PC-3 (cell line): ENCODE measurements around the gene UGT2B10. TPM values are rescaled to one million over a fixed set of nuclear protein-coding genes. Genes with fewer than 3 reads are reported as not detected.
"Not testable (repeated sequence)": the region's sequence is repeated elsewhere in the genome, so short reads cannot be mapped to it uniquely, and the experiment has no call there.

Experiments
- ATAC-seq: fragments of 200-7000 bp; cut with Tn5 transposase; 2 replicates; pipeline ENCODE4 v1.9.1; 2020; ENCODE audit warnings: mild to moderate bottlenecking, moderate library complexity
- BruUV-seq: library from RNA; stranded (reverse); fragments of 400-500 nt; replicated peaks from 2 replicates; lab custom pipeline; 2021; lab: Mats Ljungman, UMichigan
- CTCF ChIA-PET: fragments of 300-600 bp; sonication (Branson Sonifier 250); formaldehyde crosslinking; loops from one replicate; lab custom pipeline; 2022; ENCODE audit warnings: antibody characterized with exemption; lab: Charles Lee
- POLR2A ChIA-PET: fragments of 300-600 bp; sonication (Branson Sonifier 250); formaldehyde crosslinking; loops from one replicate; lab custom pipeline; 2022; ENCODE audit warnings: antibody characterized with exemption; ENCODE audit not compliant: unreplicated experiment; lab: Charles Lee
- DNase-seq: peaks from one replicate; pipeline ENCODE4 v3.0.0-alpha.2; 2015
- H2AFZ ChIP-seq: fragments of 300-600 bp; sonication (generic); 2 replicates; pipeline ENCODE4 v1.6.0; 2016; ENCODE audit warnings: antibody characterized with exemption, low read length
- H3F3A ChIP-seq: fragments of 300-600 bp; sonication (generic); one replicate; pipeline ENCODE4 v1.6.0; 2017; ENCODE audit warnings: antibody characterized with exemption, low read length, control low read depth, mild to moderate bottlenecking; ENCODE audit not compliant: unreplicated experiment
- H3K27ac ChIP-seq: fragments of 300-600 bp; sonication (generic); 2 replicates; pipeline ENCODE4 v1.5.1; 2016; ENCODE audit warnings: mild to moderate bottlenecking, low read length
- H3K27me3 ChIP-seq: fragments of 300-600 bp; sonication (generic); 2 replicates; pipeline ENCODE4 v1.6.1; 2016; ENCODE audit warnings: low read length, mixed read lengths
- H3K36me3 ChIP-seq: fragments of 300-600 bp; sonication (generic); 2 replicates; pipeline ENCODE4 v1.6.1; 2016; ENCODE audit warnings: low read depth, mixed run types, low read length, mixed read lengths
- H3K4me1 ChIP-seq: fragments of 300-600 bp; sonication (generic); 2 replicates; pipeline ENCODE4 v1.5.1; 2016; ENCODE audit warnings: low read length; ENCODE audit not compliant: insufficient read depth
- H3K4me2 ChIP-seq: fragments of 300-600 bp; sonication (generic); 2 replicates; pipeline ENCODE4 v1.6.0; 2016; ENCODE audit warnings: low read length
- H3K4me3 ChIP-seq: fragments of 300-600 bp; sonication (generic); 2 replicates; pipeline ENCODE4 v1.5.1; 2016; ENCODE audit warnings: mild to moderate bottlenecking, low read length, mixed read lengths
- H3K79me2 ChIP-seq: fragments of 300-600 bp; sonication (generic); 2 replicates; pipeline ENCODE4 v1.6.1; 2017; ENCODE audit warnings: low read length, mixed read lengths
- H3K9ac ChIP-seq: fragments of 300-600 bp; sonication (generic); 2 replicates; pipeline ENCODE4 v1.6.0; 2016; ENCODE audit warnings: mild to moderate bottlenecking, low read length
- H3K9me2 ChIP-seq: fragments of 300-600 bp; sonication (generic); replicated peaks from 2 replicates; pipeline ENCODE4 v1.6.1; 2016; ENCODE audit warnings: mixed run types, low read length, mixed read lengths
- H3K9me3 ChIP-seq: fragments of 300-600 bp; sonication (generic); 2 replicates; pipeline ENCODE4 v1.6.1; 2016; ENCODE audit warnings: low read length, mixed read lengths
- H4K20me1 ChIP-seq: fragments of 300-600 bp; sonication (generic); 2 replicates; pipeline ENCODE4 v1.6.1; 2016; ENCODE audit warnings: low read length, mixed read lengths
- EZH2 ChIP-seq: fragments of 300-600 bp; sonication (generic); IDR thresholded peaks from one replicate; pipeline ENCODE4 v1.6.1; 2017; ENCODE audit warnings: antibody characterized with exemption, mild to moderate bottlenecking, low read length; ENCODE audit not compliant: unreplicated experiment
- EZH2phosphoT487 ChIP-seq: fragments of 300-600 bp; sonication (generic); IDR thresholded peaks from 2 replicates; pipeline ENCODE4 v1.6.1; 2018; ENCODE audit warnings: mild to moderate bottlenecking, antibody characterized with exemption, low read length, borderline replicate concordance
- intact Hi-C: fragments of 100-400 bp; cut with micrococcal nuclease; formaldehyde crosslinking; loops from 2 replicates; pipeline ENCODE4 v1.9.0; 2023
- total RNA-seq: library from RNA; depleted of rRNA; stranded (reverse); fragments of >200 nt; gene quantifications from 2 replicates; pipeline ENCODE4 v1.2.3, GENCODE V29; 2014
- TF ChIP-seq, protein P1 (sequence below): fragments of 300-600 bp; sonication (generic); conservative IDR thresholded peaks from 2 replicates; pipeline ENCODE4 v1.5.1; 2017; ENCODE audit warnings: antibody characterized with exemption, low read depth, mild to moderate bottlenecking, low read length

The UGT2B10 gene
- total RNA-seq, 1 experiment from 2014 or later: not detected

- no peak overlapping the region for H3K4me3 ChIP-seq
- H3K79me2 ChIP-seq: no peaks in the 10 kb centered on the region
- no peak for TF ChIP-seq EZH2
- no peak for TF ChIP-seq EZH2phosphoT487
- H3K36me3 ChIP-seq: no peaks in the 10 kb centered on the region
- H2AFZ ChIP-seq: no peak overlapping the region
- CTCF ChIA-PET: no interaction called here
- H3K4me2 ChIP-seq: no peak overlapping the region
- POLR2A ChIA-PET: no interaction called here
- no peak for ATAC-seq
- H3F3A ChIP-seq: no peaks in the 10 kb centered on the region
- no peak overlapping the region for H3K9ac ChIP-seq
- no peak overlapping the region for H3K27ac ChIP-seq
- no peak for DNase-seq
- no peaks in the 10 kb centered on the region for H3K9me2 ChIP-seq
- peaks cover 7% of the 10 kb centered on the region; the same call in 1 of the 2 replicates for H3K4me1 ChIP-seq
- H3K27me3 ChIP-seq: no peaks in the 10 kb centered on the region
- H3K9me3 ChIP-seq: no peaks in the 10 kb centered on the region
- intact Hi-C loops: no loop called here
- BruUV-seq: no TSS peak
- H4K20me1 ChIP-seq: no peaks in the 10 kb centered on the region
Observed at GRCh38 chr4:68817386-68817785, 1.6 kb downstream of the UGT2B10 start.

- H3K36me3 ChIP-seq, H3F3A ChIP-seq, H3K79me2 ChIP-seq, H3K4me1 ChIP-seq, H3K27ac ChIP-seq, H4K20me1 ChIP-seq, BruUV-seq, H3K27me3 ChIP-seq, H3K4me3 ChIP-seq, H3K9ac ChIP-seq, H3K9me3 ChIP-seq, H3K9me2 ChIP-seq, POLR2A ChIA-PET, CTCF ChIA-PET, H2AFZ ChIP-seq: not testable (repeated sequence)
- H3K4me2 ChIP-seq: 0 out of 2 replicates have a peak overlapping the region, but pooled peaks have one; percentile 6
- DNase-seq: peak; percentile 67
- ATAC-seq: peak; percentile 51; the same call in 1 of the 2 replicates
- intact Hi-C loops: loop anchor here (1.0 kb wide), 1 partner anchor 70 kb away; no protein-coding TSS in a partner anchor
Observed at GRCh38 chr4:68818030-68818462, 2.3 kb downstream of the UGT2B10 start.

DNA sequence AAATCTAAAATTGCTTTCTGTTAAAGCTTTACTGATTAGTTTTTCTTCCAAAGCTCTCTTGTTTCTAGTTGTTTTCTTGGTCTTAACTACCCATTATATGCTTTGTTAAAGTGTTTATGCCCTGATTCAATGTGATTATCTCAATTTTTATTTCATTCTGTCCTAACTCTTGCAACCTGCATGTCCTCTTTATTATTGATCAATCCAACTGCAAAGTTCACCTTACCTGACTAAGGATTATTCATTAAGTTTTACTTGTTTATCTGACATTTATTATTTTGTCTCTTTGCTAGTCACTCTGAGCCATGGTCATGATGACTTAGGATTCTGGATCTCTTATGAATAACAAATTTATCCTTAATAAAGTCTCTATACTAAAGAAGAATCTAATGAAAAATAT, 15.8 kb downstream of the UGT2B10 start:
- Histone ChIP-seq H3K4me2 (no peak overlapping the region), H2AFZ (no peak overlapping the region), H3F3A (no peaks in the 10 kb centered on the region), H3K27me3 (no peaks in the 10 kb centered on the region), H3K27ac (no peak overlapping the region), H3K4me1 (no peaks in the 10 kb centered on the region), H3K9me3 (no peaks in the 10 kb centered on the region), H3K9ac (no peak overlapping the region), H3K36me3 (no peaks in the 10 kb centered on the region), H3K9me2 (no peaks in the 10 kb centered on the region), H3K4me3 (no peak overlapping the region), H4K20me1 (no peaks in the 10 kb centered on the region), H3K79me2 (no peaks in the 10 kb centered on the region)
- intact Hi-C loops: no loop called here
- ChIA-PET POLR2A (no interaction called here), CTCF (no interaction called here)
- ATAC-seq (no peak), DNase-seq (no peak)
- no TSS peak for BruUV-seq
- TF ChIP-seq, protein P1, sequence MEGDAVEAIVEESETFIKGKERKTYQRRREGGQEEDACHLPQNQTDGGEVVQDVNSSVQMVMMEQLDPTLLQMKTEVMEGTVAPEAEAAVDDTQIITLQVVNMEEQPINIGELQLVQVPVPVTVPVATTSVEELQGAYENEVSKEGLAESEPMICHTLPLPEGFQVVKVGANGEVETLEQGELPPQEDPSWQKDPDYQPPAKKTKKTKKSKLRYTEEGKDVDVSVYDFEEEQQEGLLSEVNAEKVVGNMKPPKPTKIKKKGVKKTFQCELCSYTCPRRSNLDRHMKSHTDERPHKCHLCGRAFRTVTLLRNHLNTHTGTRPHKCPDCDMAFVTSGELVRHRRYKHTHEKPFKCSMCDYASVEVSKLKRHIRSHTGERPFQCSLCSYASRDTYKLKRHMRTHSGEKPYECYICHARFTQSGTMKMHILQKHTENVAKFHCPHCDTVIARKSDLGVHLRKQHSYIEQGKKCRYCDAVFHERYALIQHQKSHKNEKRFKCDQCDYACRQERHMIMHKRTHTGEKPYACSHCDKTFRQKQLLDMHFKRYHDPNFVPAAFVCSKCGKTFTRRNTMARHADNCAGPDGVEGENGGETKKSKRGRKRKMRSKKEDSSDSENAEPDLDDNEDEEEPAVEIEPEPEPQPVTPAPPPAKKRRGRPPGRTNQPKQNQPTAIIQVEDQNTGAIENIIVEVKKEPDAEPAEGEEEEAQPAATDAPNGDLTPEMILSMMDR: no peak
- TF ChIP-seq EZH2 (no peak), EZH2phosphoT487 (no peak)

DNA sequence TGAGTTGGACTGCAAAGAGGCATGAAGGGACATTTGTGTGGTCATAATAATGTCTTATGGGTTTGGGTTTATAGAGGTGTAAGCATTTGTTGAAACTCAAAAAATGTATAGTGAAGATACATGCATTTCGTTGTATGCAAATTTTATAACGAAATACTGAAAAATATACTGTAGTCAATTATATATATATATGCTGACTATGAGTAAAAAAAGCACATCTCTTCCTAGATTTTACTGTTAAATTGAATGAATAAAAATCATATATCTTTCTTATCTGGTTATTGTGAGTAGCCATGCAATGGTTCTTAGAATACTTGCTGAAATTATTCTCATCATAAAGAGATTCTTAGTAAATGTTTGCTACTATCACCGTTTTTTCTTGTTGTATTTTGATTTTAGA, 34.5 kb downstream of the UGT2B10 start:
- Histone ChIP-seq H2AFZ (no peak overlapping the region), H3K9me3 (no peaks in the 10 kb centered on the region), H3K27ac (no peak overlapping the region), H3K36me3 (no peaks in the 10 kb centered on the region), H3K4me1 (no peaks in the 10 kb centered on the region), H3K4me3 (no peak overlapping the region), H3K79me2 (no peaks in the 10 kb centered on the region), H3F3A (no peaks in the 10 kb centered on the region), H3K9ac (no peak overlapping the region), H3K9me2 (no peaks in the 10 kb centered on the region), H3K4me2 (no peak overlapping the region), H3K27me3 (no peaks in the 10 kb centered on the region), H4K20me1 (no peaks in the 10 kb centered on the region)
- ATAC-seq (no peak), DNase-seq (no peak)
- intact Hi-C loops: no loop called here
- BruUV-seq: no TSS peak
- ChIA-PET POLR2A (no interaction called here), CTCF (no interaction called here)
- TF ChIP-seq, protein P1: no peak
- TF ChIP-seq EZH2phosphoT487 (no peak), EZH2 (no peak)
